Measurements from ENCODE around the gene HES1. TPM values are rescaled to one million over a fixed set of nuclear protein-coding genes. Genes with fewer than 3 reads are reported as not detected.

The HES1 gene
- total RNA-seq, 1 donor from 2014 or later = 40.3 TPM

DNA sequence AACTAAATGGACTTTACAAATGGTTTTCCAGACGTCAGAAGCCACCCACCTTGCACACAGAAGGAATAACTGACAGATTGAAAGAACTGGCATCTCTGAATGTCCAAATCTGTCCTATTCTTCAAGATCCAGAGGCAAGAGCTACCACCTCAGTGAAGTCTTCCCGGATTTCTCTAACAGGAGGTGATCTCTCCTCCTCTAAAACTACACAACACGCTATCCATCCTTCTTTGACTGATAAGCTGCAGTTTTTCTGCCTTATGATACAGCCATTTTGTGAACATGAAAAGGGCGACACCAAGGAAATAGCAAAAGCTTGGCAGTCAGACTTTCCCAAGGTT, 37.1 kb upstream of the HES1 start:
- no peak for DNase-seq (ENCODE audit: low spot score)
- TF ChIP-seq, protein P1, sequence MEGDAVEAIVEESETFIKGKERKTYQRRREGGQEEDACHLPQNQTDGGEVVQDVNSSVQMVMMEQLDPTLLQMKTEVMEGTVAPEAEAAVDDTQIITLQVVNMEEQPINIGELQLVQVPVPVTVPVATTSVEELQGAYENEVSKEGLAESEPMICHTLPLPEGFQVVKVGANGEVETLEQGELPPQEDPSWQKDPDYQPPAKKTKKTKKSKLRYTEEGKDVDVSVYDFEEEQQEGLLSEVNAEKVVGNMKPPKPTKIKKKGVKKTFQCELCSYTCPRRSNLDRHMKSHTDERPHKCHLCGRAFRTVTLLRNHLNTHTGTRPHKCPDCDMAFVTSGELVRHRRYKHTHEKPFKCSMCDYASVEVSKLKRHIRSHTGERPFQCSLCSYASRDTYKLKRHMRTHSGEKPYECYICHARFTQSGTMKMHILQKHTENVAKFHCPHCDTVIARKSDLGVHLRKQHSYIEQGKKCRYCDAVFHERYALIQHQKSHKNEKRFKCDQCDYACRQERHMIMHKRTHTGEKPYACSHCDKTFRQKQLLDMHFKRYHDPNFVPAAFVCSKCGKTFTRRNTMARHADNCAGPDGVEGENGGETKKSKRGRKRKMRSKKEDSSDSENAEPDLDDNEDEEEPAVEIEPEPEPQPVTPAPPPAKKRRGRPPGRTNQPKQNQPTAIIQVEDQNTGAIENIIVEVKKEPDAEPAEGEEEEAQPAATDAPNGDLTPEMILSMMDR (IDR thresholded peaks at IDR 0.05; ENCODE audit: unreplicated experiment) = no peak
- H3K36me3 Mint-ChIP-seq (ENCODE audit: low read depth, unreplicated experiment) = peaks cover 4% of the 10 kb centered on the region
- H3K9me3 Mint-ChIP-seq (ENCODE audit: unreplicated experiment) = no peaks in the 10 kb centered on the region
- H3K4me1 Mint-ChIP-seq (ENCODE audit: unreplicated experiment) = peaks cover 24% of the 10 kb centered on the region
- H3K27ac Mint-ChIP-seq (ENCODE audit: unreplicated experiment) = no peak overlapping the region
- H3K27me3 Mint-ChIP-seq (ENCODE audit: unreplicated experiment) = peaks cover 6% of the 10 kb centered on the region
- no peak overlapping the region for H3K4me3 Mint-ChIP-seq (ENCODE audit: unreplicated experiment)

DNA sequence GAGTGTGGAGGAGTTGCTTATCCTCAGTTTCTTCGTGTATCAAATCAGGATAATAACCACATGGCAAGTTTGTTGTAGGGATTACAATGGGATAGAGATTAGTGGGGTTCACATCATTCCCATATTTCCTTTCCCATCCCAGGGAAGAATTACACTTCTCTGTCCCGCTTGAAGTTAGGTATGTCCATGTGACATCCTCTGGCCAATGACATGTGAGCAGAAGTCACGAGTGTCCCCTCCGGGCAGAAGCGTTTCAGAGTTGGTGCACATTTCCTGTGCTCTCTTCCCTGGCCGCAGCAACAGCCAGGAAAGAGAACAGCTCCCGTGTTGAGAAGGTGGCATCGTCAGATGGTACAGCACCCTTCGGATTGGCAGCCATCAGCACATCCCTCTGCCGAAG, 36.7 kb upstream of the HES1 start:
- H3K36me3 Mint-ChIP-seq (ENCODE audit: low read depth, unreplicated experiment) = peaks cover 4% of the 10 kb centered on the region
- H3K9me3 Mint-ChIP-seq (ENCODE audit: unreplicated experiment) = no peaks in the 10 kb centered on the region
- no peak overlapping the region for H3K4me3 Mint-ChIP-seq (ENCODE audit: unreplicated experiment)
- H3K27me3 Mint-ChIP-seq (ENCODE audit: unreplicated experiment) = peaks cover 6% of the 10 kb centered on the region
- DNase-seq (ENCODE audit: low spot score) = no peak
- H3K4me1 Mint-ChIP-seq (ENCODE audit: unreplicated experiment) = peaks cover 22% of the 10 kb centered on the region
- H3K27ac Mint-ChIP-seq (ENCODE audit: unreplicated experiment) = no peak overlapping the region
- TF ChIP-seq, protein P1 (IDR thresholded peaks at IDR 0.05; ENCODE audit: unreplicated experiment) = no peak

DNA sequence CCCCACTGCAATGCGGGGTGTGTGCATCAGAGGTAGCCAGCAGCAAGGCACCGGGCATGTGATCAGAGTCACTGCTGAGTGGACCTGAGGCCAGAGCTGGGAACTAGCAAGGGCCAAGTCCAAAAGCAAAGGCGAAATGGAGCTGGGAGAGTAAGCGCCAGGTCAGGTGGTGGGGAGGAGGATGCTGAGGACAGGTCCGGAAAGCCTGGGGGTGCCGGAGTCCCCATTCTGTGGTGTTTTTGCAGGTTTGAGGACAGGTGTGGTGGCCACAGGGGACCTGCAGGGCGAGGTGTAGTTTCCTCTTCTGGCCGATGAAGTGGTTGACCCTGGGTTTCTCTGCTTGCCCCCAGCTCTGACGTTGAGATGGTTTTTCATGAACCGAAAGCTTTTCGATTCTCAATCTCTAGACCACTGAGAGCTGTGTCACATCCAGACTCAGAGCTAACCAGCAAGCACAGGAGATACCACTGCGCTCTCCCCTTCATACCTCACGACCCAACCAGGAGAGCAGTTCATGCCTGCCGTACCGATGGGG, 35.0 kb upstream of the HES1 start:
- no peak for DNase-seq (ENCODE audit: low spot score)
- TF ChIP-seq, protein P1 (IDR thresholded peaks at IDR 0.05; ENCODE audit: unreplicated experiment) = no peak
- Mint-ChIP-seq H3K4me3 (ENCODE audit: unreplicated experiment) (no peak overlapping the region), H3K9me3 (ENCODE audit: unreplicated experiment) (no peaks in the 10 kb centered on the region), H3K27ac (ENCODE audit: unreplicated experiment) (no peak overlapping the region), H3K36me3 (ENCODE audit: low read depth, unreplicated experiment) (peaks cover 4% of the 10 kb centered on the region), H3K4me1 (ENCODE audit: unreplicated experiment) (peaks cover 11% of the 10 kb centered on the region), H3K27me3 (ENCODE audit: unreplicated experiment) (peaks cover 8% of the 10 kb centered on the region)

DNA sequence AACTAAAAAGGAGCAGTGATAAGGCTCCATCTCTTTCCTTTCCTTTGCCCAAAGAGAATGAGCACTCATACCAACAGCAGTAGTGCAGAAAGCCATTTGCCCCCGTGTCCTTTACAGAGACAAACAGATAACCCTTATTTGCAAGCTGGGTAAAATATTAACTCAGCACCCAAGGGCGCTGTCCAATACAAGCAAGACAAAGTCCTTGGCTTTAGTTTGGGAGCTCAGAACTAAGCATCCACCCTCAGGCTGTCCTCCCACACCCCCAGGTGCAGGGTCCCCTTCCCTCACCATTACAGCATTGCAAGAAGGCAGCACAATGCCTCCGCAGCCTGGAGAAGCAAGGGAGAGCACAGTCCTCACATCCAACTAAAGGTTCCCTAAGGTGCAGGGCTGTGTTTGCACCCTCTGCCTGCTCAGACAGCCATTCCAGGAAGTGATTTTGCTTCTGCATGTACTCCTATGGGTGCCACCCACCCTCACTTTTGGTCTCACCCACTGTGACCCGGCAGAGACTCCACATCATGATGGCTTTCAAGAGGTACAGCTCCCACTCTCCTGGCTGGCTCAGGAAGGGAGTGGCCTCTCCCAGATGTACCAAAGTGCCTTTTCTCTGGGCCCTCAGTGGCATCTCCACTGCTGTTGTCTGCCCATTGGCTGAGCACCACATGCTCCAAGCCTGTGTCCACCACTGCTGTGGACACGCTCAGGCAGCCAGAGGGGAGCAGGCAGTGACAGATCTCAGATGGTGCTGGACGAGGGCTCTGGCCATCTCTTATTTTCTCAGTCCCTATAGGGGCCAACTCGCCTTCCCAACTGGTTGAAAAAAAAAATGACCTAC, 34.1 kb upstream of the HES1 start:
- TF ChIP-seq, protein P1 (IDR thresholded peaks at IDR 0.05; ENCODE audit: unreplicated experiment) = no peak
- no peaks in the 10 kb centered on the region for H3K9me3 Mint-ChIP-seq (ENCODE audit: unreplicated experiment)
- DNase-seq (ENCODE audit: low spot score) = no peak
- H3K4me3 Mint-ChIP-seq (ENCODE audit: unreplicated experiment) = no peak overlapping the region
- H3K27me3 Mint-ChIP-seq (ENCODE audit: unreplicated experiment) = peaks cover 8% of the 10 kb centered on the region
- no peak overlapping the region for H3K27ac Mint-ChIP-seq (ENCODE audit: unreplicated experiment)
- peaks cover 11% of the 10 kb centered on the region for H3K4me1 Mint-ChIP-seq (ENCODE audit: unreplicated experiment)
- H3K36me3 Mint-ChIP-seq (ENCODE audit: low read depth, unreplicated experiment) = peaks cover 4% of the 10 kb centered on the region

DNA sequence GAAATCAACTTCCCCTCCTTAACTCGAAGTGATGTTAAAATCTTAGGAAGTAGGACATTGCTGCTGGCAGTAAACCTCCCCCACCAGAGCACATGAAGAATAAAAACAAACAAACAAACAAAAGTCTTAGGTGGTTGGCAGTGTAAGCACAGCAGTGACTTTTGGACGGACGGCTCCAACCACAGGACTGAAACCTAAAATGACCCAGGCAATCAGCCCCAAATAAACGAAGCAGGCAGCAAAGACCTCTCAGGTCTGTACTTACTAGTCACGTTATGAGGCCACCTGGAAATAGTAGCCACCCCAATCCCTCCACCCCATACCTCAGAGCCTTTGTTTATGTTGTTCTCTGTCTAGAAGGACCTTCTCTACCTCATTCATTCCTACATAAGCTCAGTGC, 33.5 kb upstream of the HES1 start:
- no peak for DNase-seq (ENCODE audit: low spot score)
- peaks cover 6% of the 10 kb centered on the region for H3K27me3 Mint-ChIP-seq (ENCODE audit: unreplicated experiment)
- no peaks in the 10 kb centered on the region for H3K9me3 Mint-ChIP-seq (ENCODE audit: unreplicated experiment)
- no peak overlapping the region for H3K27ac Mint-ChIP-seq (ENCODE audit: unreplicated experiment)
- H3K36me3 Mint-ChIP-seq (ENCODE audit: low read depth, unreplicated experiment) = peaks cover 4% of the 10 kb centered on the region
- peaks cover 11% of the 10 kb centered on the region for H3K4me1 Mint-ChIP-seq (ENCODE audit: unreplicated experiment)
- TF ChIP-seq, protein P1 (IDR thresholded peaks at IDR 0.05; ENCODE audit: unreplicated experiment) = no peak
- no peak overlapping the region for H3K4me3 Mint-ChIP-seq (ENCODE audit: unreplicated experiment)
